GM06990 (cell line): ENCODE measurements around the gene MRPL53.

Experiments
- DNase-seq: peaks from one replicate; pipeline ENCODE4 v3.0.0-alpha.2; 2011; ENCODE audit not compliant: insufficient read length; ENCODE audit errors: extremely low read depth
- H3K27me3 ChIP-seq: replicated peaks from 2 replicates; pipeline ENCODE4 v1.6.0; 2011; ENCODE audit warnings: low read length; ENCODE audit not compliant: control insufficient read depth, insufficient read depth
- H3K36me3 ChIP-seq: 2 replicates; pipeline ENCODE4 v1.5.1; 2011; ENCODE audit warnings: low read length; ENCODE audit not compliant: control insufficient read depth, insufficient read depth
- H3K4me3 ChIP-seq: replicated peaks from 2 replicates; pipeline ENCODE4 v1.5.1; 2011; ENCODE audit warnings: low read depth, mild to moderate bottlenecking, control low read depth, low read length
- CTCF ChIP-seq: IDR thresholded peaks from 2 replicates; pipeline ENCODE4 v1.5.1; 2011; ENCODE audit warnings: low read length, control low read depth, mild to moderate bottlenecking, inconsistent platforms; ENCODE audit not compliant: insufficient read depth, poor library complexity, severe bottlenecking

MRPL53 gene

GRCh38 chr2:74425523-74425922 lies 47.0 kb downstream of the MRPL53 start:
- no peak for TF ChIP-seq CTCF
- no peak for DNase-seq
- no peak overlapping the region for H3K4me3 ChIP-seq
- H3K27me3 ChIP-seq, result no peaks in the 10 kb centered on the region
- peaks cover 8% of the 10 kb centered on the region for H3K36me3 ChIP-seq

GRCh38 chr2:74424995-74425406 lies 47.5 kb downstream of the MRPL53 start:
- Histone ChIP-seq H3K4me3 (no peak overlapping the region), H3K36me3 (peaks cover 8% of the 10 kb centered on the region), H3K27me3 (no peaks in the 10 kb centered on the region)
- TF ChIP-seq CTCF, result no peak
- DNase-seq, result no peak

- Histone ChIP-seq H3K4me3 (no peak overlapping the region), H3K27me3 (no peaks in the 10 kb centered on the region), H3K36me3 (peaks cover 8% of the 10 kb centered on the region)
- no peak for DNase-seq
- TF ChIP-seq CTCF, result no peak
Observed at GRCh38 chr2:74424139-74424992, 48.1 kb downstream of the MRPL53 start.

- TF ChIP-seq CTCF, result no peak
- no peak overlapping the region for H3K4me3 ChIP-seq
- no peak for DNase-seq
- no peaks in the 10 kb centered on the region for H3K27me3 ChIP-seq
- H3K36me3 ChIP-seq, result peaks cover 8% of the 10 kb centered on the region
Observed at GRCh38 chr2:74423231-74424095, 49.0 kb downstream of the MRPL53 start.
